Stomach (tissue), 4 donors: ENCODE results near the gene DRC3.

Experiments
- POLR2AphosphoS5 ChIP-seq, 3 donors: sonication (generic); formaldehyde crosslinking; IDR thresholded peaks; one replicate each; pipeline ENCODE4 v1.6.1; 2016; ENCODE audit warnings: antibody characterized with exemption in 3 of 3
- TF ChIP-seq, protein P1 (sequence below), 7 experiments: fragments of 450-650 bp in 4 of 7; fragments of 200-600 bp in 3 of 7; sonication (generic) in 3 of 7; IDR thresholded peaks; one replicate each; pipeline ENCODE4 v1.5.1; 2016 to 2019; ENCODE audit warnings: antibody characterized with exemption in 7 of 7, control low read depth in 2 of 7, mild to moderate bottlenecking in 1 of 7

DNA sequence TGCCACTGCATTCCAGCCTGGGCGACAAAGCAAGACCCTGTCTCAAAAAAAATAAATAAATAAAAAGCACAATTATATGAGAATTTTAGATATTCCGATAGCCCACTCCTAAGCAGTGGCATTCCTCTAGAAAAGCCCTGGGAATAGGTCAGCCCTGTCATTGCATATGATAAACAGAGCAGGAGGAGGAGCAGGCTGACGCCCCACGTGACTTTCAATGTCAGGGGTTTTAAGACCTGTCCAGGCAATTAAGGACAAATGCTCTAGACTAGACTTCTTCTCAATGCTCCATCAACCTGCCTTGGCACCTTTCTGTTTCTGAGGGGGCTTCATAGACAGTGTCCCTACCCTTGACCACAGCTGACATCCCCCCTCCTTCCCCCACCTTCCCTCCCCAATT is 8.0 kb upstream of the DRC3 start:
- TF ChIP-seq, protein P1, sequence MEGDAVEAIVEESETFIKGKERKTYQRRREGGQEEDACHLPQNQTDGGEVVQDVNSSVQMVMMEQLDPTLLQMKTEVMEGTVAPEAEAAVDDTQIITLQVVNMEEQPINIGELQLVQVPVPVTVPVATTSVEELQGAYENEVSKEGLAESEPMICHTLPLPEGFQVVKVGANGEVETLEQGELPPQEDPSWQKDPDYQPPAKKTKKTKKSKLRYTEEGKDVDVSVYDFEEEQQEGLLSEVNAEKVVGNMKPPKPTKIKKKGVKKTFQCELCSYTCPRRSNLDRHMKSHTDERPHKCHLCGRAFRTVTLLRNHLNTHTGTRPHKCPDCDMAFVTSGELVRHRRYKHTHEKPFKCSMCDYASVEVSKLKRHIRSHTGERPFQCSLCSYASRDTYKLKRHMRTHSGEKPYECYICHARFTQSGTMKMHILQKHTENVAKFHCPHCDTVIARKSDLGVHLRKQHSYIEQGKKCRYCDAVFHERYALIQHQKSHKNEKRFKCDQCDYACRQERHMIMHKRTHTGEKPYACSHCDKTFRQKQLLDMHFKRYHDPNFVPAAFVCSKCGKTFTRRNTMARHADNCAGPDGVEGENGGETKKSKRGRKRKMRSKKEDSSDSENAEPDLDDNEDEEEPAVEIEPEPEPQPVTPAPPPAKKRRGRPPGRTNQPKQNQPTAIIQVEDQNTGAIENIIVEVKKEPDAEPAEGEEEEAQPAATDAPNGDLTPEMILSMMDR (IDR thresholded peaks at IDR 0.05) = no peak
- TF ChIP-seq POLR2AphosphoS5 (IDR thresholded peaks at IDR 0.05) = no peak
